22Rv1 (cell line): ENCODE results near the gene KATNB1.

Source experiments
- ZFX ChIP-seq: fragments of 450-650 bp; IDR thresholded peaks from 2 replicates; pipeline ENCODE4 v1.6.1; 2017; ENCODE audit warnings: antibody characterized with exemption, borderline replicate concordance
- TF ChIP-seq, protein P1 (sequence below): fragments of 450-650 bp; IDR thresholded peaks from 2 replicates; pipeline ENCODE4 v1.5.1; 2017; ENCODE audit warnings: mild to moderate bottlenecking

DNA sequence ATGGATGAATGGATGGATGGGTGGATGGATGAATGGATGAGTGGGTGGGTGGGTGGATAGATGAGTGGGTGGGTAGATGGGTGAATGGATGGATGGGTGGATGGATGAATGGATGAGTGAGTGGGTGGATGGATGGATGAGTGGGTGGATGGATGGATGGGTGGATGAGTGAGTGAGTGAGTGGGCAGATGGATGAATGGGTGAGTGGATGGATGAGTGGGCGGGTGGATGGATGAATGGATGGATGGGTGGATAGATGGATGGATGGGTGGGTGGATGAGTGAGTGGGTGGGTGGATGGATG, 6.4 kb upstream of the KATNB1 start:
- TF ChIP-seq, protein P1, sequence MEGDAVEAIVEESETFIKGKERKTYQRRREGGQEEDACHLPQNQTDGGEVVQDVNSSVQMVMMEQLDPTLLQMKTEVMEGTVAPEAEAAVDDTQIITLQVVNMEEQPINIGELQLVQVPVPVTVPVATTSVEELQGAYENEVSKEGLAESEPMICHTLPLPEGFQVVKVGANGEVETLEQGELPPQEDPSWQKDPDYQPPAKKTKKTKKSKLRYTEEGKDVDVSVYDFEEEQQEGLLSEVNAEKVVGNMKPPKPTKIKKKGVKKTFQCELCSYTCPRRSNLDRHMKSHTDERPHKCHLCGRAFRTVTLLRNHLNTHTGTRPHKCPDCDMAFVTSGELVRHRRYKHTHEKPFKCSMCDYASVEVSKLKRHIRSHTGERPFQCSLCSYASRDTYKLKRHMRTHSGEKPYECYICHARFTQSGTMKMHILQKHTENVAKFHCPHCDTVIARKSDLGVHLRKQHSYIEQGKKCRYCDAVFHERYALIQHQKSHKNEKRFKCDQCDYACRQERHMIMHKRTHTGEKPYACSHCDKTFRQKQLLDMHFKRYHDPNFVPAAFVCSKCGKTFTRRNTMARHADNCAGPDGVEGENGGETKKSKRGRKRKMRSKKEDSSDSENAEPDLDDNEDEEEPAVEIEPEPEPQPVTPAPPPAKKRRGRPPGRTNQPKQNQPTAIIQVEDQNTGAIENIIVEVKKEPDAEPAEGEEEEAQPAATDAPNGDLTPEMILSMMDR, result no peak
- no peak for TF ChIP-seq ZFX
